Stimulated activated CD8-positive, alpha-beta memory T cell treated with anti-CD3 and anti-CD28 coated beads, Interleukin-4, amount 100 ng/mL, for 4 hours (primary cell): ENCODE data around the gene INTS7.
"Not testable (repeated sequence)": the region's sequence is repeated elsewhere in the genome, so short reads cannot be mapped to it uniquely, and the experiment has no call there.

Source experiments
- DNase-seq, 2 donors: peaks; one replicate each; pipeline ENCODE4 v3.0.0-alpha.2; 2020; ENCODE audit warnings: low read depth in 2 of 2, low spot score in 1 of 2

Gene INTS7

GRCh38 chr1:211986628-211987254, 48.6 kb downstream of the INTS7 start:
- no peak for DNase-seq

GRCh38 chr1:211985556-211986264, 49.6 kb downstream of the INTS7 start:
- DNase-seq: no peak

DNA sequence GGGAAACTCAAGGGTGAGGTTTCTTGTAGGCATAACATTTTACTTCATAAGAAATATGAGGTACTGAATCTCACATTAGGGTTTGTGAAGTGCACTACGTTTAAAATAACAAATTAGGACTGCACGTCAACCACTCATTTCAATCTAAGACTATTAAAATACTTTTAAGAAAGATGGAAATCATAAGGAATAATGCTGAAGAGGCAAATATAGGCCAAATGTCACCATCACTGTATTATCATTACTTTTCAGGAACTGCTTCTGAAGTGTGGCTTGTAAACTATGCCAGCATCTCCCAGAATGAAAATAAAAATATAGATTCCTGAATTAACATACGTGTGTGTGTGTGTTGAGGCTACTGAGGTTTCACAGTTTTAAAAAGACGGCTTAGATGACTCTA, 56.8 kb downstream of the INTS7 start:
- no peak for DNase-seq

DNA sequence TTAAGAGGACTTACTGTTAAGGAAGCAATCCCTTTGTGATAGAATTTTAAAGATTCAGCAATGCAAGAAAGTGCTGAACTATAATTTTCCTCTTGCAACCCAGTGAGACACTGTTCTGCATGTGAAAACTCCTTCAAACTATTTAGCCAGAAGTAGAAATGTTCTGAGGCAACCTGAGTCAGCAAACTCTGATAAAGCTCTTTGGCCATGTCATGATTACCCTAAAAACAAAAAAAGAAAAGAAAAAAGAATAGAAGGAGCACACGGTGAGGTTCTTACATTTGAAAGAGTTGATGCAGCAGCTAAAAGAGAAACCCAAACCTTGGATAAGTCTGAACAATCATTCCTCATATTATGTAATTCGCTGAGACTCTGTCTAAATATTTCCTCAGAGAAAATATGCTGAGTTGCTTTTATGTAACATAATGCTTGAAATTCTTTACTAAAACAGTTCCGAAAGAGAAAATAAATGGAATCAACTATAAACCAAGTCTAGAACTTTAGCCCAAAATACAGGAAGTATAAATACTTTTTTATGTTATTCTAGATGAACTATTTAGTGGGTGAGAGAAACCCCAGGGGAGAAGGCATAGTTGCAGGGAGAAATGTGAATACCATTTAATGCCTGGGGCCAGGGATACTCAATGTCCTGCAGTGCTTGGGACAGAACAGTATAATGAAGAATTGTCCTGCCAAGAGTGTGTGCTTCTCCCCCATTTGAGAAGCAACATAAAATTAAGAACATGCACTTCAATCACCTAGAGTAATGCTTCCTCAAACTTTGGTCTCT, 60.0 kb downstream of the INTS7 start:
- DNase-seq: no peak

DNA sequence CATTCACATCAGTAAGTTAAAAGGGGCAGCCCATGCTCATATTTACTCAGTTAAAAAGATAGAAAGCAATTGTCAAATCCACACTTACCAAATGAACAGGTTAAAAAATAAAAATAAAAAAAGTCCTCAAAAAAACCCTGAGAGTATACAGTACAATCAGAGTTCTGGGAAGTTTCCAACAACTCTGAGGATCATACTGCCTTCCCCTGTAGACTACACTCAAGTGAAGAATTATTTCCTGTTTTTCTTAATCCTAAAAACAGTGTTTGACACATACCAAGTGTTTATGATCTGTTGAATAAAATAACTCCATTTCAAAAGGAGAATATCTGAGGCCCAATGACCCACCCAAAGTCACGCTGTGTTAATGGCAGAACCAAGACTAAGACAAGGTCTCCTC, 61.8 kb downstream of the INTS7 start:
- no peak for DNase-seq

- DNase-seq: no peak
Observed at GRCh38 chr1:211968200-211968834, 67.0 kb downstream of the INTS7 start.

- DNase-seq: no peak
Observed at GRCh38 chr1:211967704-211968103, 67.7 kb downstream of the INTS7 start.

DNA sequence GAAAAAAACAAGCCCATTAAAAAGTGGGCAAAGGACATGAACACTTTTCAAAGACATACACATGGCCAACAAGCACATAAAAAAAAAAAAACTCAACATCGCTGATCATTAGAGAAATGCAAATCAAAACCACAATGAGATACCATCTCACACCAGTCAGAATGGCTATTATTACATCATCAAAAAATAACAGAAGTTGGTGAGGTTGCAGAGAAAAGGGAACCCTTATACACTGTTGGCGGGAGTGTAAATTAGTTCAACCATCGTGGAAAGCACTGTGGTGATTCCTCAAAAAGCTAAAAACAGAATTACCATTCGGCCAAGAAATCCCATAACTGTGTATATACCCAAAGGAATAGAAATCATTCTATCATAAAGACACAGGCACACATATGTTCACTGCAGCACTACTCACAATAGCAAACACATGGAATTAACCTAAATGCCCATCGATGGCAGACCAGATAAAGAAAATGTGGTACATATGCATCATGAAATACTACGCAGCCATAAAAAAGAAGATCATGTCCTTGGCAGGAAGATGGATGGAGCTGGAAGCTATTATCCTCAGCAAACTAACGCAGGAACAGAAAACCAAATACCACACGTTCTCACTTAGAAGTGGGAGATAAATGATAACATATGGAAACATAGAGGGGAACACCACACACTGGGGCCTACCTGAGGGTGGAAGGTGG, 70.1 kb downstream of the INTS7 start:
- DNase-seq: no peak

GRCh38 chr1:211959680-211960079, 75.7 kb downstream of the INTS7 start:
- no peak for DNase-seq

DNA sequence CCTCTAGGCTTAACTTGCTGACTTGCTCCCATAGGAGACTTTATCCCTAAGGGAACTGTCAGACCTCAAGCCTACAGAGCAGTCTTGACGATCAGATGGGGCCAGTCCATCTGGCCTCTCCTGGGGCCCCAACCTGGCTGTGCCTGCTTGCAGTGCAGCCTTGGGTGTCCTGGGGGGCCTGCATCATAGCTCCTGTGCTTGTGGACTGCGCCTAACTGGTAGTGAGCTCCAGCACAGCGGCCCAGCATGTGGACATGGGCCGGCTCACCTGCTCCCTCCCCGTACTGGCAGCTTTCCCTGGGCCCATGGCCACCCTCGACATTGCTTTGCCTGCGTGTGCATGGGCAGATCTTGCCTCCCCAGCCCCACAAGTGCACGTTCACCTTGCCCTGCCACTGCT, 76.1 kb downstream of the INTS7 start:
- no peak for DNase-seq

DNA sequence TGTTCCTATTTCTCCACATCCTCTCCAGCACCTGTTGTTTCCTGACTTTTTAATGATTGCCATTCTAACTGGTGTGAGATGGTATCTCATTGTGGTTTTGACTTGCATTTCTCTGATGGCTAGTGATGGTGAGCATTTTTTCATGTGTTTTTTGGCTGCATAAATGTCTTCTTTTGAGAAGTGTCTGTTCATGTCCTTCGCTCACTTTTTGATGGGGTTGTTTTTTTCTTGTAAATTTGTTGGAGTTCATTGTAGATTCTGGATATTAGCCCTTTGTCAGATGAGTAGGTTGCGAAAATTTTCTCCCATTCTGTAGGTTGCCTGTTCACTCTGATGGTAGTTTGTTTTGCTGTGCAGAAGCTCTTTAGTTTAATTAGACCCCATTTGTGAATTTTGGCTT, 81.3 kb downstream of the INTS7 start:
- not testable (repeated sequence) for DNase-seq

DNA sequence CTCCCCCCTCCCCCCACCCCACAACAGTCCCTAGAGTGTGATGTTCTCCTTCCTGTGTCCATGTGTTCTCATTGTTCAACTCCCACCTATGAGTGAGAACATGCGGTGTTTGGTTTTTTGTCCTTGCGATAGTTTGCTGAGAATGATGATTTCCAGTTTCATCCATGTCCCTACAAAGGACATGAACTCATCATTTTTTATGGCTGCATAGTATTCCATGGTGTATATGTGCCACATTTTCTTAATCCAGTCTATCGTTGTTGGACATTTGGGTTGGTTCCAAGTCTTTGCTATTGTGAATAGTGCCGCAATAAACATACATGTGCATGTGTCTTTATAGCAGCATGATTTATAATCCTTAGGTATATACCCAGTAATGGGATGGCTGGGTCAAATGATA, 81.8 kb downstream of the INTS7 start:
- not testable (repeated sequence) for DNase-seq

DNA sequence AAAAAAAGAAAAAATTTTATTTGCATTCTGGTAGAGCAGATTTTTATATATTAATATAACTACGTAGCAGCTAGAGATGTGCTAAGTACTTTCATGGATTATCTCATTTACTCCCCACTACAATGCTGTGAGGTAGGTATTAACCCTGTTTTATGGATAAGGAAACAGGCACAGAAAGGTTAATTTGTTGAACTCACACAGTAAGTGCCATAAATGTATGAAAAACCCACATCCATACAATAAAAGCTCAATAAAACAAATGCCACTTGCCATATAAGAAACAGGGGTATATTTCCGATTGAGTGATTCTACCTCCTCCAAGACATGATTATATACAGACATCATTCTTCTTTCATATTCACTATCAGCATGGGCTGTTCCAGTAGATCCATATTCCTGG, 83.1 kb downstream of the INTS7 start:
- no peak for DNase-seq

DNA sequence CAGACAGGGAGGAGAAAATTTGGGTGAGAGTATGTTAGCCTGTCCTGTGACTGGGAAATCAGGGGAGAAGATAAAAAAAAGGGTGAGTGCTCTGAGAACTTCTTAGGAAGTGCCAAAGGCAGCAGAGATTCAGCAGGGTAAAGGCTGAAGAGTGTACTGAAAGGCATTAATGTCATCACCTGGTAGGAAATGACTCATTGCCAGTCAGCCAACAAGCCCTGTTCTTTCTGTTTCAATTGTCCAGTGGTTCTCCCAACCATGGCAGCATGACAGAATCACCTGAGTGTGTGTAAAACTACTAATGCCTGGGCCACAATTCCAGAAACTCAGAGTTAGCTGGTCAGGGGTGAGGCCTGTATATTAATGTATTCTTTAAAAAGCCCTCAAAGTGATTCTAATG, 83.5 kb downstream of the INTS7 start:
- DNase-seq: no peak

GRCh38 chr1:211948377-211948776, 87.0 kb downstream of the INTS7 start:
- no peak for DNase-seq

GRCh38 chr1:211947396-211948295, 87.7 kb downstream of the INTS7 start:
- DNase-seq: no peak

DNA sequence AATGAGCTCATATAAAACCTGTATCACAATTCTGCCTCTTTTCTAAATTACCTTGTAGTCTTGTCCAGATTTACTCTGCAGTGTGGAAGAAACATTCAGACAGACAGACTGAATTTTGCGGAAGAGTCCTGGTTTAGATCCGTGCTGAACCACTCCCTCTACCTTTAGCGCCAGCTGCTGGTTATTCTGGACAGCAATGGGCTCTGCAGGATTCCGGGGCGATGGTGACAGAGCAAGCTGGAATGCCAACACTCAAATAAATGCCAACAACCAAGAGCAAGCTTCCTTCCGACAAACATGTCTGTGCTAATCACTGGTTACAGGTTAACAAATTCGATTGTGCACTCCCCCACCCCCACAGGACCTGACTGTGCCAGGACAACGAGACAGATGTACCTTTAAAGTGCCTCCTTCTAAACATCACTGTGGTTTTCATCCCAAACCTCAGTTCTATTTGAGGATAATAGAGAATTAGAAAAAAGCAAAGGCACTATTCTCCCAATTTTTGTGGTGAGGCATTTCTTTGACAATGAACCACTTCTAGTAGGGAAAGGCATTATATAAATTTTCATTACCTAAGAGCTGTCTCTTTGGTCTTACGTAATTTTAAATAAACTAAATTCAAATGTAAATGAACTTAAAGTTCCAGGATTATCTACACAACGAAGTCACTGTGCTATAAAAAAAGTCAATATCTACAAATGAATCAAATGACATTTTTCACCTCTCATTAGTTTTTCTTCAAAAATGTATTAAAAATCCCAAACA, 90.4 kb downstream of the INTS7 start:
- no peak for DNase-seq

DNA sequence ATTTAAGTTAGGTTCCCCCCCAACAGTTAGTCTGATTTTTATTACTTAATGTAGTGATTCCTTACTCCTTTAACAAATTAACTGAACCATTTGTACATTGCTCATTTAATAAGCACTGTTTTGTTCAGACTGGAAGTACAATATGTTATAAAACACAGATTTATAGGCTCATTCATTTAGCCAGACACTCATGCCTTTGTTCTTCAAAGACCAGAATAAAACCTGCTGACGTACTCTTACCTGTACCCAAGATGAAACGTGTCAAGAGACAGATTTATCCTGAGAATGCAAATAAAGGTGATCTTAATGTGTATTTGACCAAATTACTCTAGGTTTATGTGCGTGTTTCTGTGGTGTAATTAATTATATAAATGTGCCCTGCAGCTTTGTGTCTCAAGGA, 92.8 kb downstream of the INTS7 start:
- DNase-seq: no peak

DNA sequence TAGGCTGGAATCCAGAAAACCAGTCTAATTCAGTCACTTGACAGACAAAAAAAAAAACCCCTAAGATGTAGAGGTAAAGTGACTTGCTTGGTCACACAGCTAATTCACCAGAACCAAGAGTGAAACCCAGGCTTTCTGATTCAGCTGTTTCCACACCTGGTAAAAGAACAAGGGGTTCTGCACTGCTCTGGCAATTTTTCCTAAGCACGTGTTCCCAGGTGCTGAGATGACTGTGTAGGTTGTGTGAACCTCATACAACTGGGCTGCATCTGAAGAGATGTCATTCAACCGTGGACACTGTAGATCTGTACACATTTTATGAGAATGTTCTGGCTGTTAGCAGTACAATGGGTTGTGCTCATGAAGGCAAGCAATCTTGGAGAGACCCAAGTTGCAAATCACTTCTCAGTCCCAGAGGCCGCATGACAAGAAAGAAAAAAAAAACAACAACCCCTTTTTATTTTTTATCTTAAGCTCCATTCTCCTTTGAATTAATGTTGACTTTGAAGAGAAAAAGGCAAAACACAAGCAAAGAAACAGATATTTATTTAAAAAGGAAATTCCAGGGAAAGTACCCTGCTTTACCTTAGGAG, 95.4 kb downstream of the INTS7 start:
- no peak for DNase-seq
